IMR-90 (cell line): ENCODE measurements around the gene ATP10B.

Experiments
- BHLHE40 ChIP-seq: fragments of 150-350 bp; IDR thresholded peaks from 2 replicates; pipeline ENCODE4 v1.6.1; 2016; ENCODE audit warnings: mild to moderate bottlenecking, low read depth, low read length
- CTCF ChIP-seq: conservative IDR thresholded peaks from 2 replicates; pipeline ENCODE4 v1.5.1; 2012; ENCODE audit warnings: mild to moderate bottlenecking, low read depth, low read length, improper control_type of control experiment
- ELK1 ChIP-seq: fragments of 150-350 bp; IDR thresholded peaks from 2 replicates; pipeline ENCODE4 v1.6.1; 2016; ENCODE audit warnings: low read depth, mild to moderate bottlenecking, low read length, moderate library complexity, borderline replicate concordance
- FOS ChIP-seq: fragments of 150-350 bp; IDR thresholded peaks from 2 replicates; pipeline ENCODE4 v1.6.1; 2016; ENCODE audit warnings: low read depth, low read length
- MAFK ChIP-seq: IDR thresholded peaks from 2 replicates; pipeline ENCODE4 v1.6.1; 2012; ENCODE audit warnings: low read depth, low read length, improper control_type of control experiment
- MAZ ChIP-seq: IDR thresholded peaks from 2 replicates; pipeline ENCODE4 v1.6.1; 2012; ENCODE audit warnings: low read depth, mild to moderate bottlenecking, low read length, improper control_type of control experiment, moderate library complexity, borderline replicate concordance
- MXI1 ChIP-seq: IDR thresholded peaks from 2 replicates; pipeline ENCODE4 v1.6.1; 2012; ENCODE audit warnings: low read depth, mild to moderate bottlenecking, low read length, moderate library complexity, borderline replicate concordance
- POLR2A ChIP-seq: IDR thresholded peaks from 2 replicates; pipeline ENCODE4 v1.6.1; 2012; ENCODE audit warnings: mild to moderate bottlenecking, low read depth, low read length
- RAD21 ChIP-seq: IDR thresholded peaks from 2 replicates; pipeline ENCODE4 v1.6.1; 2012; ENCODE audit warnings: low read length, improper control_type of control experiment
- RCOR1 ChIP-seq: IDR thresholded peaks from 2 replicates; pipeline ENCODE4 v1.6.1; 2012; ENCODE audit warnings: mild to moderate bottlenecking, low read length, improper control_type of control experiment; ENCODE audit not compliant: insufficient replicate concordance
- RFX5 ChIP-seq: IDR thresholded peaks from 2 replicates; pipeline ENCODE4 v1.8.0; 2012; ENCODE audit warnings: low read depth, mild to moderate bottlenecking, low read length, moderate library complexity
- SMC3 ChIP-seq: fragments of 150-350 bp; IDR thresholded peaks from 2 replicates; pipeline ENCODE4 v1.6.1; 2016; ENCODE audit warnings: low read depth, mild to moderate bottlenecking, antibody characterized with exemption, low read length, moderate library complexity

GRCh38 chr5:160523502-160524163 lies 328.4 kb downstream of the ATP10B start:
- TF ChIP-seq POLR2A (no peak), RCOR1 (no peak), ELK1 (no peak), RFX5 (no peak), FOS (no peak), CTCF (no peak), SMC3 (no peak), MAFK (no peak), RAD21 (no peak), MAZ (no peak), MXI1 (no peak), BHLHE40 (no peak)
